ENCODE results near the gene TSPAN17.

DNA sequence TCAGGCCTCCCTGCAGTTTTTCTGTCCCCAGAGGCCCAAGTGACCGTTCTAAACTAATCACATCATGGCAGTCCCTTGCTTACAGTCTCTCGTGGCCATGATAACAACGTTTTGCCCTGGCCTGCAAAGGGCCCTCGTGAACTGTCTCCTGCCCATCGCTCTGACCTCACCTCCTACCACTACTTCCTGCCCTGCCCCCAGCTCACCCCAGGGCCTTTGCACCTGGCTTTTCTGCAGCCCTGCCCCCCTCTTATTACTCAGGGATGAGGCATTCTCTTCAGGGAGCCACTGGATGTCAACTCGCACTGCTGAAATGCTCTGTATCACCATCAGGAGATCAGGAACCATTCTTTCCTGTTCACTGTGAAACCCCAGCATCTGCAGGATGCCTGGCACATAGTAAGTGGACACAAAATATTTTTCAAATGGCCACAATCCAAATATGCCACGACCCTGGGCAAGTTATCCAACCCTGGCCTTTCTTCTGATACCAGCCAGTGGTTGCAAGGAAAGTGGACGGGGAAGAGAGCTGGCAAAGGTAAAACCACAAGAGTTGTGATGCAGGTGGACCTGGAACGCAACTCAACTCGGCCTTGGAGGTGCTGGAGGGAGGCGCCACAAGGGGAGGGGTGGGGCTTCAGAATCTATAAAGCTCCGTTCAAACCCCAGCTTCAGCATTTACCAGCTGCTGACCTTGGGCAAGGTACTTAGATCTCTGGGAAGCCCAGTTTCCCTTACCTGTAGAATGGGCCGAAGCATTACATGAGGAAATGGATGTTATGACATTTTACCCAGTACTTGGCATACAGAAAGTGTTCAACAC, 18.7 kb upstream of the TSPAN17 start:
- TF ChIP-seq, protein P1, sequence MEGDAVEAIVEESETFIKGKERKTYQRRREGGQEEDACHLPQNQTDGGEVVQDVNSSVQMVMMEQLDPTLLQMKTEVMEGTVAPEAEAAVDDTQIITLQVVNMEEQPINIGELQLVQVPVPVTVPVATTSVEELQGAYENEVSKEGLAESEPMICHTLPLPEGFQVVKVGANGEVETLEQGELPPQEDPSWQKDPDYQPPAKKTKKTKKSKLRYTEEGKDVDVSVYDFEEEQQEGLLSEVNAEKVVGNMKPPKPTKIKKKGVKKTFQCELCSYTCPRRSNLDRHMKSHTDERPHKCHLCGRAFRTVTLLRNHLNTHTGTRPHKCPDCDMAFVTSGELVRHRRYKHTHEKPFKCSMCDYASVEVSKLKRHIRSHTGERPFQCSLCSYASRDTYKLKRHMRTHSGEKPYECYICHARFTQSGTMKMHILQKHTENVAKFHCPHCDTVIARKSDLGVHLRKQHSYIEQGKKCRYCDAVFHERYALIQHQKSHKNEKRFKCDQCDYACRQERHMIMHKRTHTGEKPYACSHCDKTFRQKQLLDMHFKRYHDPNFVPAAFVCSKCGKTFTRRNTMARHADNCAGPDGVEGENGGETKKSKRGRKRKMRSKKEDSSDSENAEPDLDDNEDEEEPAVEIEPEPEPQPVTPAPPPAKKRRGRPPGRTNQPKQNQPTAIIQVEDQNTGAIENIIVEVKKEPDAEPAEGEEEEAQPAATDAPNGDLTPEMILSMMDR (IDR thresholded peaks at IDR 0.05): no peak
- TF ChIP-seq POLR2A (IDR thresholded peaks at IDR 0.05) (no peak), POLR2AphosphoS5 (IDR thresholded peaks at IDR 0.05; ENCODE audit: insufficient read depth in 1 of 2, low read depth in 1 of 2) (no peak)

Data from vagina (tissue), 2 donors.